A549 (cell line): ENCODE measurements around the gene GIMAP8. TPM values are rescaled to one million over a fixed set of nuclear protein-coding genes. Genes with fewer than 3 reads are reported as not detected.

Experiments
- ATAC-seq, 2 experiments: fragments of 200-7000 bp in 1 of 2; fragments of >200 bp in 1 of 2; cut with Nextera tagmentation in 1 of 2; cut with Tn5 transposase in 1 of 2; 3 replicates each; pipeline versions ENCODE4 v1.8.0 to v1.9.1; 2018 to 2020; ENCODE audit warnings: mild to moderate bottlenecking in 1 of 2, moderate library complexity in 1 of 2
- CTCF ChIA-PET: fragments of 300-600 bp; sonication (Branson Sonifier 250); formaldehyde crosslinking; extraction: SDS; loops from one replicate; lab custom pipeline; 2021; ENCODE audit warnings: antibody characterized with exemption, inconsistent platforms; lab: Yijun Ruan, JAX
- POLR2A ChIA-PET: fragments of 350-600 bp; formaldehyde crosslinking; extraction: SDS; loops from one replicate; lab custom pipeline; 2021; ENCODE audit warnings: antibody characterized with exemption, inconsistent platforms; lab: Yijun Ruan, JAX
- DNase-seq, 2 experiments: peaks; one replicate each; pipeline versions ENCODE4 v3.0.0 to v3.0.0-alpha.2; 2011 to 2016; ENCODE audit warnings: low read depth in 1 of 2, low spot score in 1 of 2
- FAIRE-seq: peaks from 2 replicates; lab custom pipeline; 2011; peaks lifted over from hg19 to GRCh38; lab: Jason Lieb, UNC
- H3K27ac ChIP-seq, 2 experiments: fragments of >200 bp; sonication (Bioruptor Twin); formaldehyde crosslinking; 3 replicates each; pipeline ENCODE4 v1.5.1; 2016 to 2017
- H3K4me1 ChIP-seq: fragments of >200 bp; sonication (Bioruptor Twin); formaldehyde crosslinking; 3 replicates; pipeline ENCODE4 v1.6.1; 2016
- H3K4me2 ChIP-seq: fragments of >200 bp; sonication (Bioruptor Twin); formaldehyde crosslinking; 3 replicates; pipeline ENCODE4 v1.6.1; 2016
- H3K4me3 ChIP-seq: fragments of >200 bp; sonication (Bioruptor Twin); formaldehyde crosslinking; 3 replicates; pipeline ENCODE4 v1.5.1; 2016
- H3K9me3 ChIP-seq: fragments of >200 bp; sonication (Bioruptor Twin); formaldehyde crosslinking; 3 replicates; pipeline ENCODE4 v1.6.1; 2016
- CBX2 ChIP-seq: fragments of 200-600 bp; sonication (generic); IDR thresholded peaks from 2 replicates; pipeline ENCODE4 v1.6.1; 2016; ENCODE audit warnings: low read depth, mild to moderate bottlenecking, borderline replicate concordance
- CTCF ChIP-seq: fragments of >200 bp; sonication (Bioruptor Twin); formaldehyde crosslinking; IDR thresholded peaks from 3 replicates; pipeline ENCODE4 v1.5.1; 2016
- EHF ChIP-seq: fragments of 250-450 bp; sonication (Bioruptor Pico); IDR thresholded peaks from 2 replicates; pipeline ENCODE4 v1.5.0; 2020; ENCODE audit warnings: mild to moderate bottlenecking
- HES2 ChIP-seq: fragments of >200 bp; sonication (Bioruptor Twin); formaldehyde crosslinking; IDR thresholded peaks from 2 replicates; pipeline ENCODE4 v1.6.1; 2016
- HOXB13 ChIP-seq: fragments of 250-450 bp; sonication (Bioruptor Pico); IDR thresholded peaks from 2 replicates; pipeline ENCODE4 v1.5.0; 2020; ENCODE audit warnings: low read depth, mild to moderate bottlenecking, moderate library complexity
- JUN ChIP-seq, 2 experiments: fragments of >200 bp; sonication (Bioruptor Twin); formaldehyde crosslinking; IDR thresholded peaks; 2 replicates in 1 of 2; 3 replicates in 1 of 2; pipeline ENCODE4 v1.6.1; 2016 to 2017
- JUNB ChIP-seq: fragments of >200 bp; sonication (Bioruptor Twin); formaldehyde crosslinking; IDR thresholded peaks from 2 replicates; pipeline ENCODE4 v1.6.1; 2016
- MAX ChIP-seq: IDR thresholded peaks from 2 replicates; pipeline ENCODE4 v1.6.1; 2012
- NPAS2 ChIP-seq: fragments of 250-450 bp; sonication (Bioruptor Pico); IDR thresholded peaks from 2 replicates; pipeline ENCODE4 v1.8.0; 2022; ENCODE audit warnings: mild to moderate bottlenecking, moderate library complexity, borderline replicate concordance
- POLR2AphosphoS2 ChIP-seq: conservative IDR thresholded peaks from 2 replicates; pipeline ENCODE4 v1.6.1; 2012; ENCODE audit warnings: low read length, improper control_type of control experiment, inconsistent platforms
- RAD21 ChIP-seq, 2 experiments: fragments of >200 bp in 1 of 2; sonication (Bioruptor Twin) in 1 of 2; formaldehyde crosslinking in 1 of 2; IDR thresholded peaks in 1 of 2; conservative IDR thresholded peaks in 1 of 2; 2 replicates in 1 of 2; 3 replicates in 1 of 2; pipeline ENCODE4 v1.6.1; 2012 to 2018; ENCODE audit warnings: inconsistent platforms in 1 of 2
- REST ChIP-seq: fragments of 200-600 bp; sonication (generic); IDR thresholded peaks from 2 replicates; pipeline ENCODE4 v1.6.1; 2016; ENCODE audit warnings: antibody characterized with exemption, mild to moderate bottlenecking, moderate library complexity
- RNF2 ChIP-seq: fragments of 200-600 bp; sonication (generic); IDR thresholded peaks from 2 replicates; pipeline ENCODE4 v1.6.1; 2016; ENCODE audit warnings: low read depth, mild to moderate bottlenecking, antibody characterized with exemption, moderate library complexity, borderline replicate concordance
- SMC3 ChIP-seq: fragments of >200 bp; sonication (Bioruptor Twin); formaldehyde crosslinking; IDR thresholded peaks from 3 replicates; pipeline ENCODE4 v1.6.1; 2018; ENCODE audit warnings: inconsistent platforms
- USF2 ChIP-seq: fragments of 450-650 bp; IDR thresholded peaks from 2 replicates; pipeline ENCODE4 v1.6.1; 2014; ENCODE audit warnings: antibody characterized with exemption
- ZC3H11A ChIP-seq: fragments of 450-650 bp; IDR thresholded peaks from 2 replicates; pipeline ENCODE4 v1.6.1; 2014; ENCODE audit warnings: antibody characterized with exemption, mild to moderate bottlenecking
- ZFP36 ChIP-seq: fragments of 450-650 bp; IDR thresholded peaks from 2 replicates; pipeline ENCODE4 v1.6.1; 2014; ENCODE audit warnings: borderline replicate concordance; ENCODE audit not compliant: partially characterized antibody
- WGBS: methylation state at CpG from one replicate; pipeline ENCODE4 v1.1.6; 2017; ENCODE audit errors: missing lambda C conversion rate; 5-methylcytosine and 5-hydroxymethylcytosine counted together
- polyA plus RNA-seq, 4 experiments: library from polyadenylated mRNA; depleted of rRNA in 3 of 4; stranded (reverse); fragments of >200 nt; fragmentation: RNase III in 1 of 4; extraction: RNeasy Plus Mini Kit Qiagen cat#74134 plus additional on column Dnase treatment in 1 of 4; gene quantifications; 2 replicates in 3 of 4; 3 replicates in 1 of 4; pipeline ENCODE4 v1.2.3, GENCODE V29; 2011 to 2017

The GIMAP8 gene
- polyA plus RNA-seq, 2 of the 4 experiments (the other 2 are of a cell fraction): not detected

GRCh38 chr7:150420242-150420641 lies 30.2 kb upstream of the GIMAP8 start:
- 0 out of 6 replicates have a peak, but pooled peaks of 1 of the 2 experiments have one; percentile 13 for ATAC-seq
- Histone ChIP-seq H3K27ac (no peak overlapping the region), H3K4me1 (peaks cover 5% of the 10 kb centered on the region; the same call in 1 of the 3 replicates), H3K9me3 (no peaks in the 10 kb centered on the region), H3K4me2 (no peak overlapping the region), H3K4me3 (no peak overlapping the region)
- ChIA-PET POLR2A (no interaction called here), CTCF (interaction anchor here (0.6 to 1.3 kb wide), 6 partner anchors 9 to 17 kb away, joined by 3 to 5 read pairs (median 4); a partner anchor contains a TSS)
- DNase-seq: no peak
- TF ChIP-seq POLR2AphosphoS2: no peak
- no peak for TF ChIP-seq ZC3H11A
- no peak for TF ChIP-seq USF2
- TF ChIP-seq NPAS2 (CRISPR knock-in tag): no peak
- TF ChIP-seq ZFP36: no peak
- TF ChIP-seq RNF2: no peak
- no peak for TF ChIP-seq CBX2
- no peak for TF ChIP-seq JUN (IDR thresholded peaks at IDR 0.05)
- no peak for FAIRE-seq
- WGBS: 51% methylated on average over 2 of the region's 2 CpGs

GRCh38 chr7:150420987-150421674 lies 29.3 kb upstream of the GIMAP8 start:
- no peak overlapping the region for H3K4me3 ChIP-seq
- CTCF ChIA-PET: interaction anchor here (0.6 to 2.2 kb wide), 25 partner anchors 10 to 135 kb away, joined by 3 to 12 read pairs (median 4); partner anchors contain the start of gene REPIN1
- FAIRE-seq: no peak
- peak; percentile 99 to 100 for ATAC-seq
- peak overlapping the region; percentile 73 for H3K4me2 ChIP-seq
- peaks cover 5% of the 10 kb centered on the region; the same call in 1 of the 3 replicates for H3K4me1 ChIP-seq
- DNase-seq: peak; percentile 79 to 92
- H3K27ac ChIP-seq: 0 out of 6 replicates have a peak overlapping the region, but pooled peaks of 1 of the 2 experiments have one; percentile 43
- no peaks in the 10 kb centered on the region for H3K9me3 ChIP-seq
- POLR2A ChIA-PET: no interaction called here
- WGBS: 10% methylated on average over 27 of the region's 27 CpGs
- peak; percentile 92 for TF ChIP-seq CTCF
- TF ChIP-seq HES2: no peak
- TF ChIP-seq POLR2AphosphoS2: no peak
- no peak for TF ChIP-seq EHF
- TF ChIP-seq HOXB13 (CRISPR knock-in tag): peak; percentile 50; the same call in 1 of the 2 replicates
- TF ChIP-seq MAX: 0 out of 2 replicates have a peak, but pooled peaks have one; percentile 16
- TF ChIP-seq SMC3: peak; percentile 87
- no peak for TF ChIP-seq REST
- no peak for TF ChIP-seq JUNB
- peak; percentile 85 to 89 for TF ChIP-seq RAD21 (conservative IDR thresholded peaks at IDR 0.05 in 1 of 2, IDR thresholded peaks at IDR 0.05 in 1 of 2)
